Neural progenitor cell (in vitro differentiated cells): ENCODE results near the gene CUEDC2.

ENCODE experiments used
- CTCF ChIP-seq: fragments of 200-600 bp; sonication (generic); IDR thresholded peaks from 2 replicates; pipeline ENCODE4 v1.5.1; 2017; ENCODE audit warnings: antibody characterized with exemption, mild to moderate bottlenecking
- EZH2 ChIP-seq: fragments of 200-600 bp; sonication (generic); IDR thresholded peaks from 2 replicates; pipeline ENCODE4 v1.6.1; 2017; ENCODE audit warnings: antibody characterized with exemption, mild to moderate bottlenecking, moderate library complexity
- EZH2phosphoT487 ChIP-seq: fragments of 200-600 bp; sonication (generic); IDR thresholded peaks from 2 replicates; pipeline ENCODE4 v1.6.1; 2017; ENCODE audit warnings: antibody characterized with exemption

DNA sequence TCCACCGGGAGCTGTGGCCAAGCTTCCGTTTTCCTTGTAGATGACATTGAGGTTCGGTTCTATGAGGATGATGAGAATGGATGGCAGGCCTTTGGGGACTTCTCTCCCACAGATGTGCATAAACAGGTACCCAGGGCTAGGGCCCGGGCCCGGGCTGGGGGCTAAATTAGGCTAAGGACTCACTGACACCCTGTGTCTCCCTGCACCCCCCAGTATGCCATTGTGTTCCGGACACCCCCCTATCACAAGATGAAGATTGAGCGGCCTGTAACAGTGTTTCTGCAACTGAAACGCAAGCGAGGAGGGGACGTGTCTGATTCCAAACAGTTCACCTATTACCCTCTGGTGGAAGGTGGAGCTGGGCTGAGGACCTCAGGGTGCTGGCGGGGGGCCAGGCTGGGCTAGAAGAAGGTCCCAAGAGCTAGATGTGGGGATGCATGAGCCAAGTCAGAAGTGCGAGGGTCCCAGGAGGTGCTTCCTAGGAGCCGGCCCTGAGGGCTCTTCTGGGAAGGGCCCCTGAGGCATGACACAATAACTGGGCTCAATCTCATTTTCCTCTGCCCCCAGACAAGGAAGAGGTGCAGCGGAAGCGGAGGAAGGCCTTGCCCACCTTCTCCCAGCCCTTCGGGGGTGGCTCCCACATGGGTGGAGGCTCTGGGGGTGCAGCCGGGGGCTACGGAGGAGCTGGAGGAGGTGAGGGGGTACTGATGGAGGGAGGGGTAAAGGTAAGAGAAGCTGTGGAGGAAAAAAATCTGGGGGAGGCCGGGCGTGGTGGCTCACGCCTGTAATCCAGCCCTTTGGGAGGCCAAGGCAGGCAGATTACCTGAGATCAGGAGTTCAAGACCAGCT lies 34.0 kb downstream of the CUEDC2 start:
- TF ChIP-seq CTCF (no peak), EZH2 (no peak), EZH2phosphoT487 (no peak)
